Endothelial cell of umbilical vein (primary cell): ENCODE data around the gene GM2A. TPM values are rescaled to one million over a fixed set of nuclear protein-coding genes. Genes with fewer than 3 reads are reported as not detected.

Experiments
- BruUV-seq: library from RNA; stranded (reverse); fragments of 400-500 nt; replicated peaks from 2 replicates; lab custom pipeline; 2021; lab: Mats Ljungman, UMichigan
- CTCF ChIA-PET: fragments of 300-600, 350-600 bp; sonication (Branson Sonifier 250); formaldehyde crosslinking; loops from one replicate; lab custom pipeline; 2021; ENCODE audit warnings: antibody characterized with exemption, inconsistent platforms; lab: Charles Lee
- POLR2A ChIA-PET: fragments of 300-600, 350-600 bp; sonication (Branson Sonifier 250); formaldehyde crosslinking; loops from one replicate; lab custom pipeline; 2021; ENCODE audit warnings: antibody characterized with exemption, inconsistent platforms; lab: Charles Lee
- DNase-seq: peaks from one replicate; pipeline ENCODE4 v3.0.0-alpha.2; 2011; ENCODE audit warnings: low read depth, low spot score
- FAIRE-seq: peaks from 2 replicates; lab custom pipeline; 2011; peaks lifted over from hg19 to GRCh38; lab: Jason Lieb, UNC
- H2AFZ ChIP-seq: 2 replicates; pipeline ENCODE4 v1.6.0; 2012; ENCODE audit warnings: low read depth, low read length, control low read depth, inconsistent platforms
- H3K27ac ChIP-seq: 2 replicates; pipeline ENCODE4 v1.5.1; 2011; ENCODE audit warnings: low read depth, mild to moderate bottlenecking, control low read depth, low read length, moderate library complexity; ENCODE audit not compliant: insufficient read depth
- H3K27me3 ChIP-seq, 2 experiments: 2 replicates each; pipeline versions ENCODE4 v1.6.0 to v1.6.1; 2011; ENCODE audit warnings: low read length in 2 of 2, mixed read lengths in 1 of 2; ENCODE audit not compliant: control insufficient read depth in 2 of 2, insufficient read depth in 2 of 2
- H3K36me3 ChIP-seq, 2 experiments: 2 replicates in 1 of 2; 3 replicates in 1 of 2; pipeline ENCODE4 v1.5.1; 2011; ENCODE audit warnings: low read length in 2 of 2, mild to moderate bottlenecking in 1 of 2, moderate library complexity in 1 of 2; ENCODE audit not compliant: control insufficient read depth in 2 of 2, insufficient read depth in 2 of 2; ENCODE audit errors: extremely low read depth in 1 of 2
- H3K4me1 ChIP-seq: 3 replicates; pipeline ENCODE4 v1.5.1; 2011; ENCODE audit warnings: mild to moderate bottlenecking, low read length; ENCODE audit not compliant: control insufficient read depth, insufficient read depth; ENCODE audit errors: extremely low read depth
- H3K4me2 ChIP-seq: 2 replicates; pipeline ENCODE4 v1.6.1; 2011; ENCODE audit warnings: low read length, control low read depth, mixed read lengths; ENCODE audit not compliant: insufficient read depth
- H3K4me3 ChIP-seq, 3 experiments: fragments of 200-600 bp in 1 of 3; sonication (generic), shearing (Covaris generic) in 1 of 3; replicated peaks in 1 of 3; 2 replicates each; pipeline ENCODE4 v1.5.1; 2011 to 2016; ENCODE audit warnings: control low read depth in 3 of 3, low read length in 3 of 3, mild to moderate bottlenecking in 2 of 3, inconsistent platforms in 1 of 3, low read depth in 1 of 3, moderate library complexity in 1 of 3; ENCODE audit not compliant: insufficient read depth in 1 of 3
- H3K79me2 ChIP-seq: 2 replicates; pipeline ENCODE4 v1.6.0; 2012; ENCODE audit warnings: low read length, inconsistent platforms; ENCODE audit not compliant: control insufficient read depth, insufficient read depth
- H3K9ac ChIP-seq: replicated peaks from 2 replicates; pipeline ENCODE3; 2011; ENCODE audit warnings: low read length, control low read depth; ENCODE audit not compliant: insufficient read depth; ENCODE audit errors: extremely low read depth
- H3K9me1 ChIP-seq: replicated peaks from 3 replicates; pipeline ENCODE4 v1.6.0; 2011; ENCODE audit warnings: mild to moderate bottlenecking, low read length; ENCODE audit not compliant: control insufficient read depth, insufficient read depth; ENCODE audit errors: extremely low read depth
- H3K9me3 ChIP-seq: replicated peaks from 2 replicates; pipeline ENCODE4 v1.5.1; 2012; ENCODE audit warnings: low read length, inconsistent platforms; ENCODE audit not compliant: control insufficient read depth, insufficient read depth
- H4K20me1 ChIP-seq: replicated peaks from 2 replicates; pipeline ENCODE3; 2011; ENCODE audit warnings: mild to moderate bottlenecking, low read length; ENCODE audit not compliant: control insufficient read depth, insufficient read depth; ENCODE audit errors: extremely low read depth
- EZH2 ChIP-seq: IDR thresholded peaks from 2 replicates; pipeline ENCODE4 v1.6.1; 2012; ENCODE audit warnings: borderline replicate concordance, low read depth, mild to moderate bottlenecking, moderate library complexity, low read length, inconsistent platforms; ENCODE audit not compliant: severe bottlenecking
- FOS ChIP-seq: IDR thresholded peaks from 2 replicates; pipeline ENCODE4 v1.6.1; 2011; ENCODE audit warnings: mild to moderate bottlenecking, low read length, moderate library complexity, borderline replicate concordance; ENCODE audit not compliant: insufficient read depth
- GATA2 ChIP-seq: IDR thresholded peaks from 2 replicates; pipeline ENCODE4 v1.7.0; 2011; ENCODE audit warnings: low read depth, mild to moderate bottlenecking, moderate library complexity, mixed read lengths, low read length; ENCODE audit not compliant: insufficient read length, insufficient read depth
- JUN ChIP-seq: IDR thresholded peaks from 2 replicates; pipeline ENCODE4 v1.6.1; 2011; ENCODE audit warnings: borderline replicate concordance, low read depth; ENCODE audit not compliant: insufficient read length, insufficient read depth
- MYC ChIP-seq: IDR thresholded peaks from one replicate; pipeline ENCODE4 v1.6.1; 2011; ENCODE audit warnings: mild to moderate bottlenecking, low read depth, low read length
- POLR2A ChIP-seq: IDR thresholded peaks from 2 replicates; pipeline ENCODE4 v1.6.1; 2012; ENCODE audit warnings: low read depth, mild to moderate bottlenecking, control low read depth, low read length
- POLR2AphosphoS5 ChIP-seq: IDR thresholded peaks from 2 replicates; pipeline ENCODE4 v1.6.1; 2012; ENCODE audit warnings: low read depth, mild to moderate bottlenecking, control low read depth, low read length, moderate library complexity; ENCODE audit not compliant: insufficient read depth
- dilution Hi-C: fragments of 300-500 bp; cut with MboI; formaldehyde crosslinking; loops from one replicate; pipeline ENCODE4 v1.15.0; 2019; ENCODE audit warnings: low sequenced_read_pairs; ENCODE audit not compliant: extremely low pct_ligation_motif_present
- intact Hi-C: fragments of 100-400 bp; cut with micrococcal nuclease; formaldehyde crosslinking; loops from one replicate; pipeline ENCODE4 v1.10.0; 2022
- polyA plus RNA-seq, 4 experiments: library from polyadenylated mRNA; depleted of rRNA in 3 of 4; stranded (reverse) in 3 of 4; unstranded in 1 of 4; fragments of >200 nt; gene quantifications; 2 replicates each; pipeline versions ENCODE4 v1.2.1 to v1.2.3, GENCODE V29; 2011 to 2012; ENCODE audit warnings: missing spikeins in 1 of 4
- total RNA-seq: library from RNA; stranded (reverse); gene quantifications from 2 replicates; pipeline ENCODE4 v1.2.3, GENCODE V29; 2021
- TF ChIP-seq, protein P1 (sequence below): IDR thresholded peaks from 2 replicates; pipeline ENCODE4 v1.6.1; 2011; ENCODE audit not compliant: insufficient read depth, insufficient read length
- TF ChIP-seq, protein P2 (sequence below), 2 donors: IDR thresholded peaks; 1 replicate in 1 of 2; 2 replicates in 1 of 2; pipeline ENCODE4 v1.5.1; 2011; ENCODE audit warnings: low read length in 2 of 2, mild to moderate bottlenecking in 2 of 2, moderate library complexity in 2 of 2, control low read depth in 1 of 2, inconsistent platforms in 1 of 2, low read depth in 1 of 2; ENCODE audit not compliant: insufficient read depth in 1 of 2; ENCODE audit errors: extremely low read depth in 1 of 2

GM2A gene
- total and polyA plus RNA-seq, 2 donors (not counting 3 experiments of a cell fraction or from before 2014, with no cell fraction given) = 14.0 to 21.2 TPM

DNA sequence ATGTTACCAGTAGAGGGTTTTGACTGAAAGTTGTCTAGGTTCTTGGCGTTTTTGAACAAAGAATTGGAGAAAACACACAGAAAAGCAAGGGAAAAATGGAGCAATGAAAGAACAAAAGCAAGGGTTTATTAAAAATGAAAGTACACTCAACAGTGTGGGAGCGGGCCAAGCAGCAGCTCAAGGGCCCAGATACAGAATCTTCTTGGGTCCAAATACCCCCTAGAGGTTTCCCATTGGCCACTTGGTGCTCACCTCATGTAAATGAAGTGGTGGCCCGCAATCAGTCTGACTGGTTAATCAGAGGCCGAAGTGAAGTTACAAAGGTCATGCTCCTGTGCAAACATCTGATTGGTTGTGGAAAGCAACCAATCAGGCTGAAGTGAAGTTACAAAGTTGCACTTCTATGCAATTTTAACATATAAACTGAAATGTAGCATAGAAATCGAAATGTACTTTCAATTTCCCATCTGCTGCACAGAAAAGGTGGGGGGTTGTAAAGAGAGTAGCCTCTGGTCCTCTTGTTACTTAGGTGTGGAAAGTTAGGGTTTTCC is 1.9 kb upstream of the GM2A start:
- POLR2A ChIA-PET = no interaction called here
- Histone ChIP-seq H3K9ac (no peak overlapping the region), H3K9me3 (no peaks in the 10 kb centered on the region), H3K27ac (no peak overlapping the region), H3K27me3 (peaks cover 3 to 6% of the 10 kb centered on the region in 2 experiments), H3K36me3 (no peaks in the 10 kb centered on the region), H3K4me3 (no peak overlapping the region), H3K9me1 (no peaks in the 10 kb centered on the region), H3K79me2 (no peaks in the 10 kb centered on the region), H3K4me2 (no peak overlapping the region), H2AFZ (no peak overlapping the region), H3K4me1 (peaks cover 5% of the 10 kb centered on the region), H4K20me1 (no peaks in the 10 kb centered on the region)
- CTCF ChIA-PET = no interaction called here
- TF ChIP-seq, protein P1, sequence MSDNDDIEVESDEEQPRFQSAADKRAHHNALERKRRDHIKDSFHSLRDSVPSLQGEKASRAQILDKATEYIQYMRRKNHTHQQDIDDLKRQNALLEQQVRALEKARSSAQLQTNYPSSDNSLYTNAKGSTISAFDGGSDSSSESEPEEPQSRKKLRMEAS = no peak
- TF ChIP-seq POLR2AphosphoS5 (no peak), MYC (no peak), POLR2A (no peak), JUN (no peak), FOS (no peak), EZH2 (no peak), GATA2 (no peak)
- TF ChIP-seq, protein P2, sequence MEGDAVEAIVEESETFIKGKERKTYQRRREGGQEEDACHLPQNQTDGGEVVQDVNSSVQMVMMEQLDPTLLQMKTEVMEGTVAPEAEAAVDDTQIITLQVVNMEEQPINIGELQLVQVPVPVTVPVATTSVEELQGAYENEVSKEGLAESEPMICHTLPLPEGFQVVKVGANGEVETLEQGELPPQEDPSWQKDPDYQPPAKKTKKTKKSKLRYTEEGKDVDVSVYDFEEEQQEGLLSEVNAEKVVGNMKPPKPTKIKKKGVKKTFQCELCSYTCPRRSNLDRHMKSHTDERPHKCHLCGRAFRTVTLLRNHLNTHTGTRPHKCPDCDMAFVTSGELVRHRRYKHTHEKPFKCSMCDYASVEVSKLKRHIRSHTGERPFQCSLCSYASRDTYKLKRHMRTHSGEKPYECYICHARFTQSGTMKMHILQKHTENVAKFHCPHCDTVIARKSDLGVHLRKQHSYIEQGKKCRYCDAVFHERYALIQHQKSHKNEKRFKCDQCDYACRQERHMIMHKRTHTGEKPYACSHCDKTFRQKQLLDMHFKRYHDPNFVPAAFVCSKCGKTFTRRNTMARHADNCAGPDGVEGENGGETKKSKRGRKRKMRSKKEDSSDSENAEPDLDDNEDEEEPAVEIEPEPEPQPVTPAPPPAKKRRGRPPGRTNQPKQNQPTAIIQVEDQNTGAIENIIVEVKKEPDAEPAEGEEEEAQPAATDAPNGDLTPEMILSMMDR (IDR thresholded peaks at IDR 0.05; ENCODE audit: extremely low read depth in 1 of 2, insufficient read depth in 1 of 2, low read depth in 1 of 2, low read length in 2 of 2) = no peak
- intact Hi-C loops = loop anchor here (5.0 to 10.0 kb wide), 3 partner anchors 411 to 524 kb away; partner anchors contain the start of gene G3BP1
- DNase-seq (no peak), FAIRE-seq (no peak)
- dilution Hi-C loops = no loop called here
- no TSS peak for BruUV-seq
